Loucy (cell line): ENCODE measurements around the gene INO80B.

Source experiments
- EZH2phosphoT487 ChIP-seq: fragments of 200-600 bp; IDR thresholded peaks from 2 replicates; pipeline ENCODE4 v1.6.1; 2018; ENCODE audit warnings: antibody characterized with exemption, mild to moderate bottlenecking, moderate library complexity, borderline replicate concordance
- TF ChIP-seq, protein P1 (sequence below): fragments of 200-600 bp; sonication (generic); conservative IDR thresholded peaks from 2 replicates; pipeline ENCODE4 v1.5.1; 2014; ENCODE audit warnings: mild to moderate bottlenecking, antibody characterized with exemption, low read length

DNA sequence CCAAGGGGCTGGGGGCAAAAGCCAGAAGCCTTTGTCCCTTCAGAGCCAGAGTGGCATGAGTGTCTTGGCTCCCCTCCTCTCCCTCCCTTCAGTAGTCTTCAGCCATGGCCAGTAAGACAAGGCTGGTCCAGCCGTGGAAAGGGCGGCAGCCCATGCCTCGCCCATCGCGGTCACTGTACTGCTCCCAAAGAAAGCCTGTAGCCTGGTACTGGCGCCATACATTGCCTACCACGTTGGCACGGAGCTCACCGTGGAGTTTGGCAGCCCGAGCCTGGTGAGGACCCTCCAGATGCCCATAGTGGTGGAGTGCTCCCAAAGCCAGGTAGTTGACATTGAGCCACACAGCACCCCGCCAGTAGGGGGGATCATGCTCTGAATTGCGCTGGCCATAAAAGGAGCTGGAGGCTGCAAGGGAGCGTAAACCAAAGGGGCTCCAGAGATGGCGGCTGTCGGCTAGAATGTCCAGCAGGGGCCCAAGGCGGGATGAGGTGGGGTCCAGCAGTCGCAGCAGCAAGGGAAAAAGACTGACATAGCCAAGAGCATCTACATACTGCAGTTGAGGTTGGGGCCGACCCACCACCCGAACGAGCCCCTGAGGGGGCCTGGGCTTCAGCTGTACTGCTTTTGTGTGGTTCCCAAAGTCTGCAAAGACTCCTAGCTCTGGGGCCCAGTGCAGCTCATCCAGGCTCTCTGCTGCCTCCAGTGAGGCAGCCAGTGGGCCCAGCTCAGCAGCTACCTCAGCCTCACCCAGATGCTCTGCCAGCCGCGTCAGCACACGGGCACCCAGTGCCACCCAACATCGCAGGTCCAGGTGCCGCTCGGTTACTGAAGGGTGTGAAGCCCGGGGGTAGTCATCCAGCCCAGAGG lies 6.5 kb downstream of the INO80B start:
- TF ChIP-seq, protein P1, sequence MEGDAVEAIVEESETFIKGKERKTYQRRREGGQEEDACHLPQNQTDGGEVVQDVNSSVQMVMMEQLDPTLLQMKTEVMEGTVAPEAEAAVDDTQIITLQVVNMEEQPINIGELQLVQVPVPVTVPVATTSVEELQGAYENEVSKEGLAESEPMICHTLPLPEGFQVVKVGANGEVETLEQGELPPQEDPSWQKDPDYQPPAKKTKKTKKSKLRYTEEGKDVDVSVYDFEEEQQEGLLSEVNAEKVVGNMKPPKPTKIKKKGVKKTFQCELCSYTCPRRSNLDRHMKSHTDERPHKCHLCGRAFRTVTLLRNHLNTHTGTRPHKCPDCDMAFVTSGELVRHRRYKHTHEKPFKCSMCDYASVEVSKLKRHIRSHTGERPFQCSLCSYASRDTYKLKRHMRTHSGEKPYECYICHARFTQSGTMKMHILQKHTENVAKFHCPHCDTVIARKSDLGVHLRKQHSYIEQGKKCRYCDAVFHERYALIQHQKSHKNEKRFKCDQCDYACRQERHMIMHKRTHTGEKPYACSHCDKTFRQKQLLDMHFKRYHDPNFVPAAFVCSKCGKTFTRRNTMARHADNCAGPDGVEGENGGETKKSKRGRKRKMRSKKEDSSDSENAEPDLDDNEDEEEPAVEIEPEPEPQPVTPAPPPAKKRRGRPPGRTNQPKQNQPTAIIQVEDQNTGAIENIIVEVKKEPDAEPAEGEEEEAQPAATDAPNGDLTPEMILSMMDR, result peak; percentile 46
- TF ChIP-seq EZH2phosphoT487, result no peak
